AG09319 (cell line): ENCODE data around the gene HDGFL3.

Source experiments
- DNase-seq: peaks from one replicate; pipeline ENCODE4 v3.0.0-alpha.2; 2010; ENCODE audit warnings: low read depth; ENCODE audit errors: extremely low read depth
- CTCF ChIP-seq: IDR thresholded peaks from 2 replicates; pipeline ENCODE4 v1.5.1; 2011; ENCODE audit warnings: low read depth, mild to moderate bottlenecking, inconsistent platforms, low read length, moderate library complexity

HDGFL3 gene

DNA sequence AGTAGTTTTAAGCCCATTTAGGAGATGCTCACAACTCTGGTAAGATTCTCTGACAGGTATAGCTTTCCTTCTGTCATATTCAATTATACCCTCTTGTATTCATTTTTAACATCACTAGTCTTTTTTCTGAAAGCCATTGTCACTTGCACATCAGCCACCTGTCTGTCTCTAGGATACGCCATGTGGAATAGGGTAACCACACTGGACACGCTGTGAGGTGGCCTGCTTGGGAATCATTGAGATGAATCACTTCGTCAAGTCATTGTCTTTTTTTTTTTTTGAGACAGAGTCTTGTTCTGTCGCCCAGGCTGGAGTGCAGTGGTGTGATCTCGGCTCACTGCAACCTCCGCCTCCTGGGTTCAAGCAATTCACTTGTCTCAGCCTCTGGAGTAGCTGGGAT, 92.8 kb downstream of the HDGFL3 start:
- no peak for DNase-seq
- no peak for TF ChIP-seq CTCF

DNA sequence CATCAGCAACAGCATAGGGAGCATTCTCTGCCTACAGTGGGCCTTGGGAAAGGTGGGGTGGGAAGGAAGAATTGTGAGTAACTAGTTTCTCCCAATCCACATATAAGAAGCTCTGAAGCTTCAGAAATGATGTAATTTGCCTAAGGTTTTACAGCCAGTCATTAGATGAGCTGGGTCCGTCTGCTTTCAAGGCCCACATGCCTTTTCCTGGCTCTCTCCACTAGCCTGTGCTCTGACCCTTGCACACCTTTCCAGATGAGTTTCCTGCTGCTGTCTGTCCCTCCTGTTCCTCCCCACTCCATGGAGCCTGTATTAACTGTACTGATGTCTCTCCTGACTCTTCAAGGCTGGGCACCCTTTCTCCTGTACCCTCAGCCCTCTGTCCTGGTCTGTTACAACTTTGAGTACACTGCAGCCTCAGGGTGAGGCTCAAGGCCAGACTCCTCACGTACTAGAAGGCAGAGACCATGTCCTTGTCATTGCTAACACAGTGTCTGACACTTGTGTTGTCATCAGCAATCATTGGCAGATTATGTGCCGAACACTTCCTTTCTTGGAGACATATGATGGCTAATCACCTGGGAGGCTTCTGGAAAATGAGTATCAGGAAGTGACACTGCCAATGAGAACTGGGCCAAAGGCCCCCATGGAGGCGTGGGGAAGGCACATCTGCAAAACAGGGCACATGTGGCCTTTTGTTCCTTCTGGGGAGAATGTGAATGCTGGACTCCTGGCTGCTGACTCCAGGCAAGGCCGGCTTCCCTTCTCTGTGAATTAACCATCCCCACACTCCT, 93.5 kb downstream of the HDGFL3 start:
- TF ChIP-seq CTCF, result no peak
- no peak for DNase-seq

GRCh38 chr15:83112956-83113299, 94.7 kb downstream of the HDGFL3 start:
- TF ChIP-seq CTCF, result no peak
- DNase-seq, result no peak

DNA sequence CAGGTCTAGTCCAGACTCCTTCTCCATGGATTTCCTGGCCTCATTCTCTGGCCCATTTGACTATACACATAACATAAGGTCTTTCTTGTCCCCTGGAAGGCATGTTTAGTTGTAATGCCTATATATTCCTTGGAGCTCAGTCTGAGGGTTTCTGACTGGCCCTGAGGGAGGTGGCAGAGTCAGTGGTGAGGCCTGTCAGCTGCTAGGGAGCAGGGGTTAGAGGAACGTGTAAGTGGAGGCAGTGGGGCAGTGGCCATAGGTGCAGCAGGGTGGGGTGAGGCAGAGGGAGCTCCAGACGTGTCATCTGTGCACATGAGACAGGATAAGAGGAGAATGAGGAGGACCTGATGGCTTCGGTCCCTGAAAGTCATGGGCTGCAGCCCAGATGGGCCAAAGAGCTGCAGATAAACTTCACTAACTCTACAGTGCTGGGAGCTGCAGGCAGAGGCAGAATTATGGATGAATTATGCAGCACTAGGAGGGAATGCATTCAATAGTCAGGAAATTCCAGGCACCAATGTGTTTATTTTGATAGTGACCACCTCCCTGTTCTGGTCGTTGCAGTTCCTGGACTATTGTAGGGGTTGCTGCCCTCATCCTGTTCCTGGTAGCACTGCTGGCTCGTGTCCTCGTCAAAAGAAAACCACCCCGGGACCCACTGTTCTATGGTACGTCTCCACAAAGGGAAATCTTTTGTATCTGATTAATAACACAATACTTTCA, 95.2 kb downstream of the HDGFL3 start:
- peak; percentile 12 for TF ChIP-seq CTCF
- DNase-seq, result peak; percentile 52

- no peak for TF ChIP-seq CTCF
- DNase-seq, result no peak
Observed at GRCh38 chr15:83111149-83111548, 96.5 kb downstream of the HDGFL3 start.

DNA sequence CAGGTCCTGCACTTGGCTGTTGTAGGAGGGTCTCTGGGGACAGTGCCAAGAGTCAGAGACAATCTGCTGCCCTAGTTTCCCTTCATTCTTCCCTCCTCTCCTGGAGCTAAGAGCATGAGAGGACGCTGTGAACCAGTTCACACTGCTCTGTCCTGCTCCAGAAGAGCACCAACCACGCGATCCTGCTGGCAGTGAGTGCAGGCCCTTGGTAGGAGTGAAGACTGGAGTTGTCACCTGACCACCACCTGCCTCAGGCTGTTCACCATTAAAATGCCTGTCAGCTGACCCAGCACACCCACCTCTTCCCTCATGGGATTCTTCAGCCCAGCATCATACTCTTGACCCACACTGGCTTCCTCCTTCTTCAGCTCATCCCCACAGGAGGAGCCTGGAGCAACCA, 97.2 kb downstream of the HDGFL3 start:
- no peak for DNase-seq
- TF ChIP-seq CTCF, result no peak

GRCh38 chr15:83109532-83109931, 98.1 kb downstream of the HDGFL3 start:
- no peak for DNase-seq
- no peak for TF ChIP-seq CTCF
